Measurements from ENCODE around the gene PLG. TPM values are rescaled to one million over a fixed set of nuclear protein-coding genes. Genes with fewer than 3 reads are reported as not detected.
"Not testable (repeated sequence)": the region's sequence is repeated elsewhere in the genome, so short reads cannot be mapped to it uniquely, and the experiment has no call there.

PLG gene
- total RNA-seq, 2 donors from 2014 or later: not detected

- intact Hi-C loops (cut with DNase I); DNase-seq (ENCODE audit: low spot score): not testable (repeated sequence)
These were observed 6.4 kb upstream of the PLG start for GRCh38 chr6:160695622-160696021.

- intact Hi-C loops (cut with DNase I); DNase-seq (ENCODE audit: low spot score): not testable (repeated sequence)
These were observed 5.2 kb upstream of the PLG start for GRCh38 chr6:160696884-160697283.

- intact Hi-C loops (cut with DNase I): no loop called here
- no peak for DNase-seq (ENCODE audit: low spot score)
These were observed 4.2 kb upstream of the PLG start for GRCh38 chr6:160697826-160698225.

GRCh38 chr6:160704688-160705087 lies 2.6 kb downstream of the PLG start:
- intact Hi-C loops (cut with DNase I); DNase-seq (ENCODE audit: low spot score): not testable (repeated sequence)

GRCh38 chr6:160708993-160709392 lies 6.9 kb downstream of the PLG start:
- intact Hi-C loops (cut with DNase I); DNase-seq (ENCODE audit: low spot score): not testable (repeated sequence)

- intact Hi-C loops (cut with DNase I): no loop called here
- DNase-seq (ENCODE audit: low spot score): no peak
These were observed 12.8 kb downstream of the PLG start for GRCh38 chr6:160714731-160715316.

- DNase-seq (ENCODE audit: low spot score): no peak
- intact Hi-C loops (cut with DNase I): no loop called here
These were observed 28.9 kb downstream of the PLG start for GRCh38 chr6:160730911-160731310.

- no peak for DNase-seq (ENCODE audit: low spot score)
- intact Hi-C loops (cut with DNase I): no loop called here
These were observed 31.1 kb downstream of the PLG start for GRCh38 chr6:160733050-160733646.

GRCh38 chr6:160734627-160735026 lies 32.6 kb downstream of the PLG start:
- no peak for DNase-seq (ENCODE audit: low spot score)
- intact Hi-C loops (cut with DNase I): no loop called here

- intact Hi-C loops (cut with DNase I): no loop called here
- DNase-seq (ENCODE audit: low spot score): no peak
These were observed 33.5 kb downstream of the PLG start for GRCh38 chr6:160735523-160735922.

GRCh38 chr6:160737934-160738333 lies 35.9 kb downstream of the PLG start:
- DNase-seq (ENCODE audit: low spot score): no peak
- intact Hi-C loops (cut with DNase I): no loop called here

GRCh38 chr6:160739955-160740354 lies 37.9 kb downstream of the PLG start:
- DNase-seq (ENCODE audit: low spot score): no peak
- intact Hi-C loops (cut with DNase I): no loop called here

GRCh38 chr6:160741012-160741411 lies 39.0 kb downstream of the PLG start:
- DNase-seq (ENCODE audit: low spot score); intact Hi-C loops (cut with DNase I): not testable (repeated sequence)

GRCh38 chr6:160742090-160742489 lies 40.0 kb downstream of the PLG start:
- intact Hi-C loops (cut with DNase I): no loop called here
- no peak for DNase-seq (ENCODE audit: low spot score)

GRCh38 chr6:160750276-160750689 lies 48.2 kb downstream of the PLG start:
- intact Hi-C loops (cut with DNase I): no loop called here
- DNase-seq (ENCODE audit: low spot score): no peak

GRCh38 chr6:160753211-160753610 lies 51.2 kb downstream of the PLG start:
- intact Hi-C loops (cut with DNase I); DNase-seq (ENCODE audit: low spot score): not testable (repeated sequence)

GRCh38 chr6:160755165-160755564 lies 53.1 kb downstream of the PLG start:
- intact Hi-C loops (cut with DNase I): no loop called here
- DNase-seq (ENCODE audit: low spot score): no peak

- intact Hi-C loops (cut with DNase I): no loop called here
- no peak for DNase-seq (ENCODE audit: low spot score)
These were observed 54.0 kb downstream of the PLG start for GRCh38 chr6:160756021-160756420.

- intact Hi-C loops (cut with DNase I): no loop called here
- no peak for DNase-seq (ENCODE audit: low spot score)
These were observed 54.8 kb downstream of the PLG start for GRCh38 chr6:160756871-160757270.

- intact Hi-C loops (cut with DNase I): no loop called here
- DNase-seq (ENCODE audit: low spot score): no peak
These were observed 62.8 kb downstream of the PLG start for GRCh38 chr6:160764847-160765246.

GRCh38 chr6:160765412-160765811 lies 63.4 kb downstream of the PLG start:
- DNase-seq (ENCODE audit: low spot score): no peak
- intact Hi-C loops (cut with DNase I): no loop called here

- no peak for DNase-seq (ENCODE audit: low spot score)
- intact Hi-C loops (cut with DNase I): no loop called here
These were observed 64.6 kb downstream of the PLG start for GRCh38 chr6:160766657-160766988.

Data from posterior vena cava (tissue), 2 donors.